ENCODE data around the gene GMDS.

DNA sequence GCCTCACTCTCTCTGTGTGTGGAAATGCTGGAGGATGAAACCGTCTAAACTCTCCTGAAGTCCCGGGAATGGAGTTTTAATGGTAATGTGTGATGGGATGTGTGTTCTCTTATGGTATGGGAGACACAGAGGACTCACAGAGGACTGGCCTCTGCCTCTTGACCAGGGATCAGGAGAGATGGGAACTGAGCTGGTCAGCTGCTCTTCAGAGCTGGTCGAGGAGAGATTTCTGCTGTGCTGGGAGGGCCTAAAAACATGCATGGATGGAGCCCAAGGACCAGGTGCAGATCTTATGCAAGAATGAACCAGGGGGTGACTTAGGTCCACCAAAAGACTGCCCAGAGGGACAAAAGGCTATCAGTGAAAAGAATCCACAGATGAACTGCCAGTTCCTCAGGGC lies 27.3 kb upstream of the GMDS start:
- TF ChIP-seq, protein P1, sequence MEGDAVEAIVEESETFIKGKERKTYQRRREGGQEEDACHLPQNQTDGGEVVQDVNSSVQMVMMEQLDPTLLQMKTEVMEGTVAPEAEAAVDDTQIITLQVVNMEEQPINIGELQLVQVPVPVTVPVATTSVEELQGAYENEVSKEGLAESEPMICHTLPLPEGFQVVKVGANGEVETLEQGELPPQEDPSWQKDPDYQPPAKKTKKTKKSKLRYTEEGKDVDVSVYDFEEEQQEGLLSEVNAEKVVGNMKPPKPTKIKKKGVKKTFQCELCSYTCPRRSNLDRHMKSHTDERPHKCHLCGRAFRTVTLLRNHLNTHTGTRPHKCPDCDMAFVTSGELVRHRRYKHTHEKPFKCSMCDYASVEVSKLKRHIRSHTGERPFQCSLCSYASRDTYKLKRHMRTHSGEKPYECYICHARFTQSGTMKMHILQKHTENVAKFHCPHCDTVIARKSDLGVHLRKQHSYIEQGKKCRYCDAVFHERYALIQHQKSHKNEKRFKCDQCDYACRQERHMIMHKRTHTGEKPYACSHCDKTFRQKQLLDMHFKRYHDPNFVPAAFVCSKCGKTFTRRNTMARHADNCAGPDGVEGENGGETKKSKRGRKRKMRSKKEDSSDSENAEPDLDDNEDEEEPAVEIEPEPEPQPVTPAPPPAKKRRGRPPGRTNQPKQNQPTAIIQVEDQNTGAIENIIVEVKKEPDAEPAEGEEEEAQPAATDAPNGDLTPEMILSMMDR (conservative IDR thresholded peaks at IDR 0.05; ENCODE audit: low read length), result no peak
- TF ChIP-seq EZH2phosphoT487 (IDR thresholded peaks at IDR 0.05; ENCODE audit: borderline replicate concordance), result no peak

All from Loucy (cell line).